ENCODE data around the gene GAK.

GAK gene

DNA sequence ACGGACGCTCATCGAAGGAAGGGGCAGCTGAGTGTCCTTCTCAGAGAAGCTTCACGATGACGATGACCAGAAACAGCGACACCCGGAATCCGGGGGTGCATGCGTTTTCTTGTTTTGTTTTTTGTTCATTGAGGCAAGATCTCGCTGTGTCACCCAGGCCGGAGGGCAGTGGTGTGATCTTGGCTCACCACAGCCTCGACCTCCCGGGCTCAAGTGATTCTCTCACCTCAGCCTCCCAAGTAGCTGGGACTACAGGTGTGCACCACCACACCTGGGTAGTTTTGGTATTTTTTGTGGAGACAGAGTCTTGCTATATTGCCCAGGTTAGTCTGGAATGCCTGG lies 21.4 kb upstream of the GAK start:
- Histone ChIP-seq H3K4me1 (no peaks in the 10 kb centered on the region), H3K27me3 (no peaks in the 10 kb centered on the region), H3K36me3 (peaks cover 5% of the 10 kb centered on the region; the same call in 1 of the 2 replicates), H3K4me3 (ENCODE audit: low read depth, low read length) (no peak overlapping the region), H3K9me3 (no peaks in the 10 kb centered on the region)
- TF ChIP-seq, protein P1, sequence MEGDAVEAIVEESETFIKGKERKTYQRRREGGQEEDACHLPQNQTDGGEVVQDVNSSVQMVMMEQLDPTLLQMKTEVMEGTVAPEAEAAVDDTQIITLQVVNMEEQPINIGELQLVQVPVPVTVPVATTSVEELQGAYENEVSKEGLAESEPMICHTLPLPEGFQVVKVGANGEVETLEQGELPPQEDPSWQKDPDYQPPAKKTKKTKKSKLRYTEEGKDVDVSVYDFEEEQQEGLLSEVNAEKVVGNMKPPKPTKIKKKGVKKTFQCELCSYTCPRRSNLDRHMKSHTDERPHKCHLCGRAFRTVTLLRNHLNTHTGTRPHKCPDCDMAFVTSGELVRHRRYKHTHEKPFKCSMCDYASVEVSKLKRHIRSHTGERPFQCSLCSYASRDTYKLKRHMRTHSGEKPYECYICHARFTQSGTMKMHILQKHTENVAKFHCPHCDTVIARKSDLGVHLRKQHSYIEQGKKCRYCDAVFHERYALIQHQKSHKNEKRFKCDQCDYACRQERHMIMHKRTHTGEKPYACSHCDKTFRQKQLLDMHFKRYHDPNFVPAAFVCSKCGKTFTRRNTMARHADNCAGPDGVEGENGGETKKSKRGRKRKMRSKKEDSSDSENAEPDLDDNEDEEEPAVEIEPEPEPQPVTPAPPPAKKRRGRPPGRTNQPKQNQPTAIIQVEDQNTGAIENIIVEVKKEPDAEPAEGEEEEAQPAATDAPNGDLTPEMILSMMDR (IDR thresholded peaks at IDR 0.05; ENCODE audit: low read depth, low read length) = no peak
- no peak for DNase-seq

DNA sequence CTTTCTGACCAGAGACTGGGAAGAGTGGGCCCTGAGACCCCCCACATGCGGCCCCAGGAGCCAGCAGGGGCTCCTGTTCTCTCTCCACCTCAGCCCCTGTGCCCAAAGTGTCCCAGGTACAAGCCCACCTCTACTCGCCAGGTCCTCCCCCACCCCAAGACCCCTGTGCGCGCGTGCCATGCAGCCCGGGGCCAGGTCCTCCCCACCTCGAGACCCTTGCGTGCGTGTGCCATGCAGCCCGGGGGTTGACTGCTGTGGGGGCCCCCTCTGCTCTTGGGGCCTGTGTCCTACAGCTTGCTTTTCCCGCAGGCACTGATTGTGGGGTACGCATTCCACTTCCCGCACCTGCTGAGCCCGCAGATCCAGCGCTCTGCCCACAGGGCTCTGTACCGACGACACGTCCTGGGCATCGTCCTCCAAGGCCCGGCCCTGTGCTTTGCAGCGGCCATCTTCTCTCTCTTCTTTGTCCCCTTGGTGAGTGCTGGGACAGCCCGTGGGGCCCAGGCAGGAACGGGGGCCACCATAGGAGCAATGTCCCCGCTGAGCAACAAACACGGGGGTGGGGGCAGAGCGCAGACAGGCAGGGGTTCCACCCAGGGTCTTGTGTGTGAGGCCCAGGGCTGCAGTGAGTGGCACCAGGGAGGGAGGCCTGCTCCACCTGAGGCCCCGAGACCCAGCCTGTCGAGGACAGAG lies 20.9 kb upstream of the GAK start:
- peaks cover 5% of the 10 kb centered on the region; the same call in 1 of the 2 replicates for H3K36me3 ChIP-seq
- no peaks in the 10 kb centered on the region for H3K27me3 ChIP-seq
- TF ChIP-seq, protein P1 (IDR thresholded peaks at IDR 0.05; ENCODE audit: low read depth, low read length) = no peak
- no peaks in the 10 kb centered on the region for H3K4me1 ChIP-seq
- no peak overlapping the region for H3K4me3 ChIP-seq (ENCODE audit: low read depth, low read length)
- H3K9me3 ChIP-seq = no peaks in the 10 kb centered on the region
- DNase-seq = no peak

DNA sequence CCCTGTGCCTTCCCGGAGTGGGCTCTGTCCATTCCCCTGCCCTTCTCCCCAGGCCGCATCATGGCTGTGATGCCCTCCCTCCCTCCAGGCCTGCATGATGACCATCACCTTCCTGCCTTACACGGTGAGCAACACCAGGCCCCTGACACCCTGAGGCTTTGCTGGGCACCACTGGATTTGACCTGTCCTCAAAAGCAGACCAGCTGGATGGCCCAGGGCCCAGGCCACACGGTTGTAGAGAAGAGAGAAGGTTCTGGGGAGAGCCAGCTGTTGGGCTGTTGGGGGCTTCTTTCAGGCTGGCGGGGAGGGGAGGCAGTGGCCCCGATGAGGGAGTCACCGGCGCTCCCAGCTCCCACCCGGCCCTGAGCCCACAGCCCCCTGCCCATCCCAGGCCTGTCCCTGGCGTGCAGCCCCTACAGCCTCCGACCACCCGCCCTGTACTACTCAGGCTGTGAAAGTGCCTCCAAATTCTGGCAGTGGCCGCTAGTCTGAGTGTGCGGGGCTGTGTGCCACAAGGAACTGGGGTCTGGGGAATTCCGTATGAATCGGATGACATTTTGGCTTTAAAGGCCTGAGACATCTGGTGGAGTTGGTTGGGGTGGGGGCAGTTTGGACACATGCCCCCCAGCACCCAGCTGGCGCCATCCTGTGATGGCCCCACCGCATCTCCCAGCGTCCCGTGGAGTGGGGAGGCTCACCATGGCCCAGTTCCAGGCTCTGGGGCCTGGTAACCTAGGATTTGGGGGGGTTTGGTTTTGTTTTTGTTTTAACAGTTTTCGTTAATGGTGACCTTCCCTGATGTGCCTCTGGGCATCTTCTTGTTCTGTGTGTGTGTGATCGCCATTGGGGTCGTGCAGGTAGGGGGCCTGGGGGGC lies 19.7 kb upstream of the GAK start:
- no peak overlapping the region for H3K4me3 ChIP-seq (ENCODE audit: low read depth, low read length)
- H3K9me3 ChIP-seq = no peaks in the 10 kb centered on the region
- DNase-seq = no peak
- H3K27me3 ChIP-seq = no peaks in the 10 kb centered on the region
- TF ChIP-seq, protein P1 (IDR thresholded peaks at IDR 0.05; ENCODE audit: low read depth, low read length) = no peak
- peaks cover 5% of the 10 kb centered on the region; the same call in 1 of the 2 replicates for H3K36me3 ChIP-seq
- H3K4me1 ChIP-seq = no peaks in the 10 kb centered on the region

DNA sequence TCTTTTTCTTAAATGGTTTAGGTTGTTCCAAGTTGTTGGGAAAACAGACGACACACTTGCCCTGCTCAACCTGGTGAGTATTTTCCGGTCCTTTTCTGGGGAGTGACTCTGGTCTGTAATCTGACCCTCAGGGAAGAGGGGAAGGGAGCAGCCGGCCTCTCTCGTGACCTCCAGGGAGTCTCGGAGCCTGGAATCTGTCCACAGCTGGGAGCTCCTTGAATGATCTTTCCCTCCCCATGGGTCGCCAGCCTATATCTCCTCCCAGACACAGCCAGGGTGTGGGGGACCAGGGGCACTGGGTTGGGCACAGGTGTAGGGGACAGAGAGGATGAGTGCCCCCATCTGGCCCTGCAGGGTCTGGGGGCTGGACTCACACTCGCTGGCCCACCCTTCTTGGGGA lies 19.1 kb upstream of the GAK start:
- Histone ChIP-seq H3K4me1 (no peaks in the 10 kb centered on the region), H3K9me3 (no peaks in the 10 kb centered on the region), H3K36me3 (peaks cover 5% of the 10 kb centered on the region; the same call in 1 of the 2 replicates), H3K4me3 (ENCODE audit: low read depth, low read length) (no peak overlapping the region), H3K27me3 (no peaks in the 10 kb centered on the region)
- TF ChIP-seq, protein P1 (IDR thresholded peaks at IDR 0.05; ENCODE audit: low read depth, low read length) = no peak
- DNase-seq = no peak

DNA sequence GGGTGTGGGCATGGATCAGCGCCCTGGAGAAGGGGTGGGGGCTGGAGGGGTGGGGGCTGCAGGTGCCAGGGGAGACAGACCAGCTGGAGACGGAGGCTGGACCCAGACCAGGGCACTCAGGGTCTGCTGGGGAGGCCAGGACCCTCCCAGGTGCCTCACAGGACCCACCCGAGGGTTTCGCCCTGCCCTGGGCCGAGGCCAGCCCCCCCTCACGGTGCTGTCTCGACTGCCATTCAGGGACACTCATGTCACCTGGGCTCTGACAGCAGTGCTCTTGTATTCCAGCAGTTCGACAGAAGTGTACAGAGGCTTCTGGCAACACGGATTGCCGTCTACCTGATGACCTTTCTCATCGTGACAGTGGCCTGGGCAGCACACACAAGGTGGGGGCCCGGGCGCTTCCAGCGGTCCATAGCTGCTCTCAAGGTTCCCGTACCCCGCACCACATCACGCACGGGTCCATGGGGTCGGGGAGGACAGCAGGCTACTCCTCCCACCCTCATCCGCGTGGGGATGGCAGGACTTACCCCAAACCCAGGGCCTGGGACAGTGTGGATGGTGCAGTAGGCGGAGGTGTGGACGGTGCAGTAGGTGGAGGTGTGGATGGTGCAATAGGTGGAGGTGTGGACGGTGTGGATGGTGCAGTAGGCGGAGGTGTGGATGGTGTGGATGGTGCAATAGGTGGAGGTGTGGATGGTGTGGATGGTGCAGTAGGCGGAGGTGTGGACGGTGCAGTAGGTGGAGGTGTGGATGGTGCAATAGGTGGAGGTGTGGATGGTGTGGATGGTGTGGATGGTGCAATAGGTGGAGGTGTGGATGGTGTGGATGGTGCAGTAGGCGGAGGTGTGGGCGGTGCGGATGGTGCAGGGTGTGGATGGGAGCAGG lies 18.3 kb upstream of the GAK start:
- no peaks in the 10 kb centered on the region for H3K27me3 ChIP-seq
- TF ChIP-seq, protein P1 (IDR thresholded peaks at IDR 0.05; ENCODE audit: low read depth, low read length) = no peak
- no peak overlapping the region for H3K4me3 ChIP-seq (ENCODE audit: low read depth, low read length)
- H3K36me3 ChIP-seq = peaks cover 5% of the 10 kb centered on the region; the same call in 1 of the 2 replicates
- no peaks in the 10 kb centered on the region for H3K4me1 ChIP-seq
- no peaks in the 10 kb centered on the region for H3K9me3 ChIP-seq
- no peak for DNase-seq

All from BE2C (cell line).